Tibial nerve (tissue), 4 donors: ENCODE results near the gene CARD14. TPM values are rescaled to one million over a fixed set of nuclear protein-coding genes. Genes with fewer than 3 reads are reported as not detected.
"Not testable (repeated sequence)": the region's sequence is repeated elsewhere in the genome, so short reads cannot be mapped to it uniquely, and the experiment has no call there.

ENCODE experiments used
- DNase-seq, 2 donors: peaks; one replicate each; pipeline ENCODE4 v3.0.0-alpha.2; 2019; ENCODE audit warnings: low spot score in 2 of 2
- H3K27ac ChIP-seq, 4 donors: fragments of 200-600 bp; sonication (generic) in 3 of 4; one replicate each; pipeline ENCODE4 v1.5.1; 2017 to 2019; ENCODE audit warnings: mild to moderate bottlenecking in 1 of 4
- H3K27me3 ChIP-seq, 2 donors: fragments of 200-600 bp; sonication (generic) in 1 of 2; one replicate each; pipeline versions ENCODE4 v1.5.1 to v1.6.0; 2017 to 2019
- H3K36me3 ChIP-seq, 3 donors: fragments of 200-600 bp; sonication (generic); one replicate each; pipeline ENCODE4 v1.5.1; 2018 to 2019
- H3K4me1 ChIP-seq, 4 donors: fragments of 200-600 bp; sonication (generic) in 3 of 4; one replicate each; pipeline ENCODE4 v1.5.1; 2017 to 2019
- H3K4me3 ChIP-seq, 4 donors: fragments of 200-600 bp; sonication (generic) in 3 of 4; one replicate each; pipeline ENCODE4 v1.5.1; 2017 to 2019; ENCODE audit warnings: mild to moderate bottlenecking in 1 of 4, moderate library complexity in 1 of 4
- H3K9me3 ChIP-seq, 4 donors: fragments of 200-600 bp; sonication (generic) in 3 of 4; one replicate each; pipeline ENCODE4 v1.5.1; 2017 to 2019
- EP300 ChIP-seq, 2 donors: sonication (generic); formaldehyde crosslinking; IDR thresholded peaks; one replicate each; pipeline ENCODE4 v1.6.1; 2017; ENCODE audit warnings: antibody characterized with exemption in 2 of 2, mild to moderate bottlenecking in 1 of 2
- POLR2A ChIP-seq, 2 donors: fragments of 450-650 bp; IDR thresholded peaks; one replicate each; pipeline ENCODE4 v1.6.1; 2017; ENCODE audit warnings: antibody characterized with exemption in 2 of 2, mild to moderate bottlenecking in 2 of 2, moderate library complexity in 2 of 2
- WGBS, 2 donors: methylation state at CpG; one replicate each; pipeline ENCODE4 v1.1.5; 2018; 5-methylcytosine and 5-hydroxymethylcytosine counted together
- total RNA-seq, 4 donors: library from RNA; depleted of rRNA; stranded (reverse); fragments of >200 nt; gene quantifications; one replicate each; pipeline ENCODE4 v1.1.0, GENCODE V29; 2016
- TF ChIP-seq, protein P1 (sequence below), 5 experiments: fragments of 200-600 bp in 3 of 5; fragments of 450-650 bp in 2 of 5; sonication (generic) in 3 of 5; IDR thresholded peaks; one replicate each; pipeline ENCODE4 v1.5.1; 2016 to 2019; ENCODE audit warnings: antibody characterized with exemption in 5 of 5, mild to moderate bottlenecking in 3 of 5, moderate library complexity in 2 of 5

Gene CARD14
- total RNA-seq, 4 donors from 2014 or later, result 0.22 to 4.4 (median 1.3) TPM

DNA sequence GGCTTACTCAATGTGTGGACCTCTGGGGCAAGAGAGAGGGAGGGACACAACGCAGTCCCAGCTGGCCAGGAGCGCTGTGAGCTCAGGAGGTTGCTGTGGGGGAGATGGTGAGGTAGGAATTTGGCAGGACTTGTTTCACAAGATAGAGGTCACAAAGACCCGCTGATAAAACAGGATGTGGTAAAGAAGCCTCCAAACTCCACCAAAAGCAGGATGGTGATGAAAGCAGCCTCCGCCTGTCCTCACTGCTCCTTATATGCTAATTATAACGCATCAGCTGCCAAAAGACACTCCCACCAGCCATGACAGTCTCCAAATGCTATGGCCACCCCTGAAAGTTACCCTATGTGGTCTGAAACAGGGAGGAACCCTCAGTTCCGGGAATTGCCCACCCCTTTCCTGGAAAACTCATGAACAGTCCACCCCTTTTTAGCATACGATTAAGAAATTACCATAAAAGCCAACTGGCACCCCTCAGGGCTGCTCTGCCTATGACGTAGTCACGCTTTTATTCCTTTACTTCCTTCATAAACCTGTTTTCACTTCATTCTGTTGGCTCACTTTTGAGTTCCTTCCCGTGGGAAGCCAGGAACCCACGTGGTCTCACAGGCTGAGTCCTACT lies 17.6 kb upstream of the CARD14 start:
- TF ChIP-seq POLR2A (IDR thresholded peaks at IDR 0.05) (no peak), EP300 (IDR thresholded peaks at IDR 0.05) (no peak)
- TF ChIP-seq, protein P1, sequence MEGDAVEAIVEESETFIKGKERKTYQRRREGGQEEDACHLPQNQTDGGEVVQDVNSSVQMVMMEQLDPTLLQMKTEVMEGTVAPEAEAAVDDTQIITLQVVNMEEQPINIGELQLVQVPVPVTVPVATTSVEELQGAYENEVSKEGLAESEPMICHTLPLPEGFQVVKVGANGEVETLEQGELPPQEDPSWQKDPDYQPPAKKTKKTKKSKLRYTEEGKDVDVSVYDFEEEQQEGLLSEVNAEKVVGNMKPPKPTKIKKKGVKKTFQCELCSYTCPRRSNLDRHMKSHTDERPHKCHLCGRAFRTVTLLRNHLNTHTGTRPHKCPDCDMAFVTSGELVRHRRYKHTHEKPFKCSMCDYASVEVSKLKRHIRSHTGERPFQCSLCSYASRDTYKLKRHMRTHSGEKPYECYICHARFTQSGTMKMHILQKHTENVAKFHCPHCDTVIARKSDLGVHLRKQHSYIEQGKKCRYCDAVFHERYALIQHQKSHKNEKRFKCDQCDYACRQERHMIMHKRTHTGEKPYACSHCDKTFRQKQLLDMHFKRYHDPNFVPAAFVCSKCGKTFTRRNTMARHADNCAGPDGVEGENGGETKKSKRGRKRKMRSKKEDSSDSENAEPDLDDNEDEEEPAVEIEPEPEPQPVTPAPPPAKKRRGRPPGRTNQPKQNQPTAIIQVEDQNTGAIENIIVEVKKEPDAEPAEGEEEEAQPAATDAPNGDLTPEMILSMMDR (IDR thresholded peaks at IDR 0.05), result no peak

DNA sequence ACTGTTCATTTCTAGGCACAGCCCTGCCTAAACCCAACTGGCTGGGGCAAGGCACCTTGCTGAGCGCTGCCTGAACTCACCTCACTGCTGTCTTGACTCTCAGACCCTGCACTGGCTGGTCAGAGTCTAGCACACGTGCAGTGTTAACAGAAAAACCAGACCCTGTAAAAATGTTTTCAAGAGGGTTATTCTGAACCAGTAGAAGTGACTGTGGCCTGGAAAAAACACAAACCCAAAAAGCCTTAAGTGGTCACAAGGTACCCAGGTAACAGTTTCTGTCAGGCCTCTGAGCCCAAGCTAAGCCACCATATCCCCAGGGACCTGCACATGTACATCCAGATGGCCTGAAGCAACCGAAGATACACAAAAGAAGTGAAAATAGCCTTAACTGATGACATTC lies 16.8 kb upstream of the CARD14 start:
- 70 to 72% methylated on average over 3 of the region's 3 CpGs for WGBS, 2 donors
- no peak overlapping the region for H3K27ac ChIP-seq
- peaks cover 0 to 8% (median 0%) of the 10 kb centered on the region in 4 donors for H3K9me3 ChIP-seq

More for the DNA sequence above, 17.6 kb upstream of the CARD14 start:
- H3K27me3 ChIP-seq, result no peaks in the 10 kb centered on the region
- 76 to 79% methylated on average over 11 of the region's 11 CpGs for WGBS, 2 donors
- DNase-seq, result no peak
- no peak overlapping the region for H3K4me3 ChIP-seq
- H3K27ac ChIP-seq, result peak overlapping the region in 1 of 4 donors; percentile 77
- H3K9me3 ChIP-seq, result peaks cover 0 to 8% (median 0%) of the 10 kb centered on the region in 4 donors
- H3K4me1 ChIP-seq, result peaks cover 0 to 15% (median 2%) of the 10 kb centered on the region in 4 donors
- peaks cover 0 to 5% (median 0%) of the 10 kb centered on the region in 3 donors for H3K36me3 ChIP-seq

DNA sequence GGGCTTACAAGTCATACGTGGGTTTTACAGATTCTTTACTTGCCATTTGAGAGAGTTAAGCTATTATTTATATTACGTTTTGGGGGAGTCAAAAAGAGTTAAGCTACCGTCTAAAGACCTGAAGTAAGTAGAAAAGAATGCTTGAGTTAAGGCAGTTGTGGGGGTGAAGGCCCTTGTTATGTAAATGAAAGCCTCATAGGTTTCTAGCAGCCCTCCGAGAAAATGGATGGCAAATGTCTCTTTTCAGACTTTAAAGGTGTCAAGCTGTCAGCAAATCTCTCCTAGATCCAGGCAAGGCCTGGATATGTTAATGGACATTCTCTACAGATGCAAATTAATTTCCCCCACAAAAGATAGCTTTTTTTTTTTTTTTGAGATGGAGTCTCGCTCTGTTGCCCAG lies 15.7 kb upstream of the CARD14 start:
- TF ChIP-seq, protein P1 (IDR thresholded peaks at IDR 0.05), result no peak
- TF ChIP-seq EP300 (IDR thresholded peaks at IDR 0.05) (no peak), POLR2A (IDR thresholded peaks at IDR 0.05) (no peak)
- Histone ChIP-seq H3K4me1 (peaks cover 0 to 1% (median 0%) of the 10 kb centered on the region in 4 donors), H3K4me3 (no peak overlapping the region), H3K9me3 (peaks cover 0 to 8% (median 0%) of the 10 kb centered on the region in 4 donors), H3K27ac (no peak overlapping the region), H3K27me3 (no peaks in the 10 kb centered on the region), H3K36me3 (peaks cover 0 to 5% (median 0%) of the 10 kb centered on the region in 3 donors)
- 70 to 74% methylated on average over 5 of the region's 5 CpGs for WGBS, 2 donors
- DNase-seq, result no peak

More for the DNA sequence above, 16.8 kb upstream of the CARD14 start:
- no peak for TF ChIP-seq EP300 (IDR thresholded peaks at IDR 0.05)
- TF ChIP-seq, protein P1 (IDR thresholded peaks at IDR 0.05), result no peak
- TF ChIP-seq POLR2A (IDR thresholded peaks at IDR 0.05), result no peak
- DNase-seq, result no peak
- no peaks in the 10 kb centered on the region for H3K27me3 ChIP-seq
- peaks cover 0 to 5% (median 0%) of the 10 kb centered on the region in 3 donors for H3K36me3 ChIP-seq
- peaks cover 0 to 12% (median 2%) of the 10 kb centered on the region in 4 donors for H3K4me1 ChIP-seq
- H3K4me3 ChIP-seq, result no peak overlapping the region

DNA sequence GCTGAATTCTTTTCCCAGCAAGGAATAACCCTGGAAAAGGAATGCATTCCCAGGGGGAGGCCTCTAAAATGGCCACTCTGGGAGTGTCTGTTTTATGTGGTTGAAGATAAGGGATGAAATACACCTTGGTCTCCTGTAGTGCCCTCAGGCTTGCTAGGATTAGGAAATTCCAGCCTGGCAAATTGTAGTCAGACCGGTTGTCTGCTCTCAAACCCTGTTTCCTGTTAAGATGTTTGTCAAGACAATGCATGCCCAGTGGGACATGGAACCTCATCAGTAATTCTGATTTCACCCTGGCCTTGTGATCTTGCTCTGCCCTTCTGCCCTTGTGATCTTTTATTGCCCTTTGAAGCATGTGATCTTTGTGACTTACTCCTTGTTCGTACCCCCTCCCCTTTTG lies 14.2 kb upstream of the CARD14 start:
- H3K9me3 ChIP-seq, H3K4me3 ChIP-seq, H3K27me3 ChIP-seq, H3K36me3 ChIP-seq, H3K4me1 ChIP-seq, DNase-seq, H3K27ac ChIP-seq: not testable (repeated sequence)
- WGBS, 2 donors, result 15 to 42% methylated on average over 2 of the region's 2 CpGs

DNA sequence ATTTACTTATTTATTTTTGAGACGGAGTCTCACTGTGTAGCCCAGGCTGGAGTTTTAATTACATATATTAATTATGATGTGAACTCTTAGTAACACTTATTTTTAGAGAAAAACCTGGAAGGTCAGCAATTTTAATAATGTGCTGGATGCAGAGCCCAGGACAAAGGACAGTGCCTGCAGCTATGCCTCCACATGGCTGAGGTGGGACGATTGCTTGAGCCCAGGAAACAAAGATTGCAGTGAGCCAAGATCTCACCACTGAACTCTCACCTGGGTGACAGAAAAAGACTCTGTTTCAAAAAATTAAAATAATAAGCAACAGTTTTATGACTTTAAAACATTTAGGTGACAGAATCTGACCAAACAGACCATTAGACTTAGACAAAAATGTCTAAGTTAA lies 11.0 kb upstream of the CARD14 start:
- peaks cover 0 to 8% (median 0%) of the 10 kb centered on the region in 4 donors for H3K9me3 ChIP-seq
- H3K27me3 ChIP-seq, result no peaks in the 10 kb centered on the region
- WGBS, 2 donors, result 57 to 62% methylated on average over 2 of the region's 2 CpGs
- no peaks in the 10 kb centered on the region for H3K4me1 ChIP-seq
- no peak for DNase-seq
- no peak overlapping the region for H3K27ac ChIP-seq
- TF ChIP-seq, protein P1 (IDR thresholded peaks at IDR 0.05), result no peak
- TF ChIP-seq EP300 (IDR thresholded peaks at IDR 0.05), result no peak
- no peak for TF ChIP-seq POLR2A (IDR thresholded peaks at IDR 0.05)
- H3K36me3 ChIP-seq, result peaks cover 0 to 5% (median 0%) of the 10 kb centered on the region in 3 donors
- no peak overlapping the region for H3K4me3 ChIP-seq
